ENCODE results near the gene KLF18. TPM values are rescaled to one million over a fixed set of nuclear protein-coding genes. Genes with fewer than 3 reads are reported as not detected.

Gene KLF18
- polyA plus RNA-seq, 3 donors from 2014 or later = not detected

Other genes with a start within 250 kb of the KLF18 start
- gene ARTN, start 207.8 kb downstream of the KLF18 start, polyA plus RNA-seq = not detected
- gene IPO13, start 194.7 kb downstream of the KLF18 start, polyA plus RNA-seq = 10 to 100 TPM in 2 of 3 donors, 1 to 10 TPM in 1; 9.8 to 18.6 (median 10.3) TPM
- 10 to 100 TPM; 20.0 to 29.0 (median 21.4) TPM for gene DPH2, start 171.6 kb downstream of the KLF18 start, polyA plus RNA-seq
- gene ATP6V0B, start 166.7 kb downstream of the KLF18 start, polyA plus RNA-seq = 100 to 1,000 TPM; 227 to 425 (median 395) TPM
- 1 to 10 TPM in 1 of 3 donors, under 1 TPM in 2; 0.48 to 1.6 (median 0.59) TPM for gene B4GALT2, start 162.4 kb downstream of the KLF18 start, polyA plus RNA-seq
- 1 to 10 TPM in 2 of 3 donors, not detected in 1; 1.4 to 4.1 TPM for gene CCDC24, start 150.0 kb downstream of the KLF18 start, polyA plus RNA-seq
- gene SLC6A9, start 110.2 kb downstream of the KLF18 start, polyA plus RNA-seq = not detected
- gene KLF17, start 22.8 kb downstream of the KLF18 start, polyA plus RNA-seq = not detected
- 10 to 100 TPM; 29.4 to 44.3 (median 39.8) TPM for gene DMAP1, start 71.8 kb upstream of the KLF18 start, polyA plus RNA-seq
- gene ERI3, start 213.6 kb upstream of the KLF18 start, polyA plus RNA-seq = 10 to 100 TPM; 46.6 to 93.3 (median 53.1) TPM

All from immature natural killer cell (primary cell).